Airway epithelial cell (primary cell): Measurements from ENCODE around the gene CCNA1. TPM values are rescaled to one million over a fixed set of nuclear protein-coding genes. Genes with fewer than 3 reads are reported as not detected.

Source experiments
- total RNA-seq: library from RNA; depleted of rRNA; stranded (reverse); fragments of >200 nt; gene quantifications from 2 replicates; pipeline ENCODE4 v1.2.3, GENCODE V29; 2015

CCNA1 gene
- total RNA-seq: 10.0 and 11.1 TPM in 2 replicates

GRCh38 chr13:36432106-36432544 is at the start of gene CCNA1:
Gene CCNA1, plus strand, starts transcription at chr13:36432495. Its CDS starts 562 bp downstream, at chr13:36433057.

Other genes with a start within 250 kb of the CCNA1 start
- 0.07 TPM in 1 of 2 replicates, not detected in the other for gene SOHLH2, start 217.9 kb upstream of the CCNA1 start, total RNA-seq
- 0.46 and 1.2 TPM in 2 replicates for gene CCDC169, start 134.7 kb upstream of the CCNA1 start, total RNA-seq
- gene SPART, start 86.1 kb upstream of the CCNA1 start, total RNA-seq: 15.6 and 26.4 TPM in 2 replicates
- not detected in 2 replicates for gene SERTM1, start 241.5 kb downstream of the CCNA1 start, total RNA-seq